GM19025 (cell line): ENCODE measurements around the gene GTPBP4.
"Not testable (repeated sequence)": the region's sequence is repeated elsewhere in the genome, so short reads cannot be mapped to it uniquely, and the experiment has no call there.

Experiments used
- ATAC-seq: cut with Tn5 transposase; IDR thresholded peaks from one replicate; pipeline ENCODE4 v1.9.1; 2021; ENCODE audit warnings: mild to moderate bottlenecking, low read depth, moderate library complexity; ENCODE audit not compliant: unreplicated experiment

Gene GTPBP4

GRCh38 chr10:1050554-1050953 is 62.3 kb downstream of the GTPBP4 start:
- ATAC-seq: no peak

- no peak for ATAC-seq
Observed at GRCh38 chr10:1054684-1055083, 66.5 kb downstream of the GTPBP4 start.

GRCh38 chr10:1056326-1057105 is 68.3 kb downstream of the GTPBP4 start, which contains the start of gene WDR37:
Gene WDR37 (plus strand): TSS chr10:1056385. CDS start chr10:1072156, 15,771 bp downstream.
- ATAC-seq: peak; percentile 96

- no peak for ATAC-seq
Observed at GRCh38 chr10:1057106-1057657, 68.9 kb downstream of the GTPBP4 start.

- ATAC-seq: no peak
Observed at GRCh38 chr10:1058017-1058416, 69.8 kb downstream of the GTPBP4 start.

- ATAC-seq: no peak
Observed at GRCh38 chr10:1059902-1060301, 71.7 kb downstream of the GTPBP4 start.

GRCh38 chr10:1061930-1062774 is 73.9 kb downstream of the GTPBP4 start:
- ATAC-seq: no peak

GRCh38 chr10:1063232-1063865 is 75.1 kb downstream of the GTPBP4 start:
- ATAC-seq: no peak

- ATAC-seq: no peak
Observed at GRCh38 chr10:1064964-1065247, 76.7 kb downstream of the GTPBP4 start.

- not testable (repeated sequence) for ATAC-seq
Observed at GRCh38 chr10:1066734-1067133, 78.5 kb downstream of the GTPBP4 start.

GRCh38 chr10:1068380-1069361 is 80.4 kb downstream of the GTPBP4 start:
- no peak for ATAC-seq
